ENCODE measurements around the gene TMEM125.
A peak's percentile ranks its signal among the peaks of the same experiment; 100 is the strongest.

The TMEM125 gene

GRCh38 chr1:43288058-43288784, 18.4 kb downstream of the TMEM125 start:
- 93% methylated on average over 7 of the region's 9 CpGs for whole genome bisulfite sequencing
- Histone ChIP-seq H3K4ac (ENCODE audit: low read depth in 1 of 2, low read length in 2 of 2) (no peak overlapping the region), H2AFZ (ENCODE audit: low read depth, low read length) (no peak overlapping the region), H3K14ac (ENCODE audit: low read length in 2 of 2) (no peak overlapping the region), H3K4me1 (ENCODE audit: control insufficient read depth, insufficient read depth, low read depth, low read length) (peaks cover 2% of the 10 kb centered on the region), H2BK120ac (ENCODE audit: low read depth, low read length) (no peak overlapping the region), H2BK15ac (ENCODE audit: low read depth, poor library complexity, severe bottlenecking) (no peak overlapping the region), H3K27me3 (ENCODE audit: control insufficient read depth in 1 of 2, insufficient read depth in 1 of 2, low read length in 2 of 2) (peaks cover 21 to 26% of the 10 kb centered on the region in 2 experiments), H3K9ac (ENCODE audit: low read length) (no peak overlapping the region), H3K4me2 (ENCODE audit: low read length, poor library complexity, severe bottlenecking) (no peak overlapping the region), H3K79me1 (replicated peaks; ENCODE audit: low read length, poor library complexity, severe bottlenecking) (no peaks in the 10 kb centered on the region), H3K9me3 (ENCODE audit: control insufficient read depth, low read length) (no peaks in the 10 kb centered on the region), H3K27ac (ENCODE audit: low read length, poor library complexity, severe bottlenecking) (no peak overlapping the region), H4K91ac (ENCODE audit: low read length) (no peak overlapping the region), H2BK12ac (ENCODE audit: low read length in 2 of 2) (no peak overlapping the region), H3K18ac (ENCODE audit: low read depth in 1 of 2, low read length in 2 of 2) (no peak overlapping the region), H3K36me3 (ENCODE audit: control insufficient read depth in 1 of 2, insufficient read depth in 2 of 2, low read depth in 1 of 2, low read length in 2 of 2) (no peaks in the 10 kb centered on the region), H2AK5ac (ENCODE audit: low read length, severe bottlenecking) (no peak overlapping the region), H4K8ac (ENCODE audit: low read length) (no peak overlapping the region), H3K23ac (ENCODE audit: low read length in 2 of 2) (no peak overlapping the region), H2BK5ac (ENCODE audit: low read depth, low read length, poor library complexity, severe bottlenecking) (no peak overlapping the region), H3K4me3 (ENCODE audit: insufficient read depth in 1 of 2, low read depth in 1 of 2, low read length in 2 of 2) (no peak overlapping the region)
- DNase-seq, result no peak

GRCh38 chr1:43288785-43289706, 19.3 kb downstream of the TMEM125 start:
- no peak overlapping the region for H4K91ac ChIP-seq (ENCODE audit: low read length)
- H3K4me1 ChIP-seq (ENCODE audit: control insufficient read depth, insufficient read depth, low read depth, low read length), result peaks cover 5% of the 10 kb centered on the region
- no peak overlapping the region for H3K23ac ChIP-seq (ENCODE audit: low read length in 2 of 2)
- no peak overlapping the region for H3K4ac ChIP-seq (ENCODE audit: low read depth in 1 of 2, low read length in 2 of 2)
- no peak overlapping the region for H4K8ac ChIP-seq (ENCODE audit: low read length)
- no peak overlapping the region for H3K27ac ChIP-seq (ENCODE audit: low read length, poor library complexity, severe bottlenecking)
- H2AK5ac ChIP-seq (ENCODE audit: low read length, severe bottlenecking), result no peak overlapping the region
- H3K79me1 ChIP-seq (replicated peaks; ENCODE audit: low read length, poor library complexity, severe bottlenecking), result no peaks in the 10 kb centered on the region
- H3K9ac ChIP-seq (ENCODE audit: low read length), result no peak overlapping the region
- DNase-seq, result no peak
- peaks cover 21 to 23% of the 10 kb centered on the region in 2 experiments for H3K27me3 ChIP-seq (ENCODE audit: control insufficient read depth in 1 of 2, insufficient read depth in 1 of 2, low read length in 2 of 2)
- no peak overlapping the region for H3K4me2 ChIP-seq (ENCODE audit: low read length, poor library complexity, severe bottlenecking)
- H2BK12ac ChIP-seq (ENCODE audit: low read length in 2 of 2), result no peak overlapping the region
- WGBS, result 93% methylated on average over 12 of the region's 12 CpGs
- no peak overlapping the region for H3K4me3 ChIP-seq (ENCODE audit: insufficient read depth in 1 of 2, low read depth in 1 of 2, low read length in 2 of 2)
- no peak overlapping the region for H2BK15ac ChIP-seq (ENCODE audit: low read depth, poor library complexity, severe bottlenecking)
- H3K36me3 ChIP-seq (ENCODE audit: control insufficient read depth in 1 of 2, insufficient read depth in 2 of 2, low read depth in 1 of 2, low read length in 2 of 2), result no peaks in the 10 kb centered on the region
- no peaks in the 10 kb centered on the region for H3K9me3 ChIP-seq (ENCODE audit: control insufficient read depth, low read length)
- H2BK5ac ChIP-seq (ENCODE audit: low read depth, low read length, poor library complexity, severe bottlenecking), result no peak overlapping the region
- H2AFZ ChIP-seq (ENCODE audit: low read depth, low read length), result no peak overlapping the region
- no peak overlapping the region for H3K14ac ChIP-seq (ENCODE audit: low read length in 2 of 2)
- H3K18ac ChIP-seq (ENCODE audit: low read depth in 1 of 2, low read length in 2 of 2), result no peak overlapping the region
- no peak overlapping the region for H2BK120ac ChIP-seq (ENCODE audit: low read depth, low read length)

- no peak overlapping the region for H2BK15ac ChIP-seq (ENCODE audit: low read depth, poor library complexity, severe bottlenecking)
- no peaks in the 10 kb centered on the region for H3K79me1 ChIP-seq (replicated peaks; ENCODE audit: low read length, poor library complexity, severe bottlenecking)
- 84% methylated on average over 7 of the region's 7 CpGs for WGBS
- DNase-seq, result no peak
- H3K36me3 ChIP-seq (ENCODE audit: control insufficient read depth in 1 of 2, insufficient read depth in 2 of 2, low read depth in 1 of 2, low read length in 2 of 2), result no peaks in the 10 kb centered on the region
- H2AK5ac ChIP-seq (ENCODE audit: low read length, severe bottlenecking), result no peak overlapping the region
- no peaks in the 10 kb centered on the region for H3K9me3 ChIP-seq (ENCODE audit: control insufficient read depth, low read length)
- H3K18ac ChIP-seq (ENCODE audit: low read depth in 1 of 2, low read length in 2 of 2), result no peak overlapping the region
- H3K4ac ChIP-seq (ENCODE audit: low read depth in 1 of 2, low read length in 2 of 2), result no peak overlapping the region
- no peak overlapping the region for H3K27ac ChIP-seq (ENCODE audit: low read length, poor library complexity, severe bottlenecking)
- H3K9ac ChIP-seq (ENCODE audit: low read length), result no peak overlapping the region
- peaks cover 13% of the 10 kb centered on the region for H3K4me1 ChIP-seq (ENCODE audit: control insufficient read depth, insufficient read depth, low read depth, low read length)
- no peak overlapping the region for H3K4me2 ChIP-seq (ENCODE audit: low read length, poor library complexity, severe bottlenecking)
- no peak overlapping the region for H3K23ac ChIP-seq (ENCODE audit: low read length in 2 of 2)
- H2BK12ac ChIP-seq (ENCODE audit: low read length in 2 of 2), result no peak overlapping the region
- H3K27me3 ChIP-seq (ENCODE audit: control insufficient read depth in 1 of 2, insufficient read depth in 1 of 2, low read length in 2 of 2), result peaks cover 11 to 12% of the 10 kb centered on the region in 2 experiments
- no peak overlapping the region for H4K91ac ChIP-seq (ENCODE audit: low read length)
- no peak overlapping the region for H3K14ac ChIP-seq (ENCODE audit: low read length in 2 of 2)
- H2AFZ ChIP-seq (ENCODE audit: low read depth, low read length), result no peak overlapping the region
- no peak overlapping the region for H2BK5ac ChIP-seq (ENCODE audit: low read depth, low read length, poor library complexity, severe bottlenecking)
- no peak overlapping the region for H3K4me3 ChIP-seq (ENCODE audit: insufficient read depth in 1 of 2, low read depth in 1 of 2, low read length in 2 of 2)
- no peak overlapping the region for H2BK120ac ChIP-seq (ENCODE audit: low read depth, low read length)
- no peak overlapping the region for H4K8ac ChIP-seq (ENCODE audit: low read length)
These were observed 22.4 kb downstream of the TMEM125 start for GRCh38 chr1:43292216-43292615.

- H4K8ac ChIP-seq (ENCODE audit: low read length), result no peak overlapping the region
- peak overlapping the region; percentile 61 for H2AK5ac ChIP-seq (ENCODE audit: low read length, severe bottlenecking)
- peaks cover 7 to 8% of the 10 kb centered on the region in 2 experiments for H3K27me3 ChIP-seq (ENCODE audit: control insufficient read depth in 1 of 2, insufficient read depth in 1 of 2, low read length in 2 of 2)
- H2BK15ac ChIP-seq (ENCODE audit: low read depth, poor library complexity, severe bottlenecking), result no peak overlapping the region
- H2BK5ac ChIP-seq (ENCODE audit: low read depth, low read length, poor library complexity, severe bottlenecking), result no peak overlapping the region
- no peak overlapping the region for H3K9ac ChIP-seq (ENCODE audit: low read length)
- no peak overlapping the region for H3K4me2 ChIP-seq (ENCODE audit: low read length, poor library complexity, severe bottlenecking)
- H3K23ac ChIP-seq (ENCODE audit: low read length in 2 of 2), result no peak overlapping the region
- DNase-seq, result no peak
- H3K79me1 ChIP-seq (replicated peaks; ENCODE audit: low read length, poor library complexity, severe bottlenecking), result no peaks in the 10 kb centered on the region
- no peaks in the 10 kb centered on the region for H3K9me3 ChIP-seq (ENCODE audit: control insufficient read depth, low read length)
- H2BK12ac ChIP-seq (ENCODE audit: low read length in 2 of 2), result no peak overlapping the region
- no peak overlapping the region for H3K4ac ChIP-seq (ENCODE audit: low read depth in 1 of 2, low read length in 2 of 2)
- no peak overlapping the region for H3K27ac ChIP-seq (ENCODE audit: low read length, poor library complexity, severe bottlenecking)
- H3K4me3 ChIP-seq (ENCODE audit: insufficient read depth in 1 of 2, low read depth in 1 of 2, low read length in 2 of 2), result no peak overlapping the region
- no peak overlapping the region for H3K14ac ChIP-seq (ENCODE audit: low read length in 2 of 2)
- H2BK120ac ChIP-seq (ENCODE audit: low read depth, low read length), result no peak overlapping the region
- H2AFZ ChIP-seq (ENCODE audit: low read depth, low read length), result no peak overlapping the region
- H3K4me1 ChIP-seq (ENCODE audit: control insufficient read depth, insufficient read depth, low read depth, low read length), result peaks cover 14% of the 10 kb centered on the region
- no peaks in the 10 kb centered on the region for H3K36me3 ChIP-seq (ENCODE audit: control insufficient read depth in 1 of 2, insufficient read depth in 2 of 2, low read depth in 1 of 2, low read length in 2 of 2)
- H3K18ac ChIP-seq (ENCODE audit: low read depth in 1 of 2, low read length in 2 of 2), result no peak overlapping the region
- H4K91ac ChIP-seq (ENCODE audit: low read length), result no peak overlapping the region
- 90% methylated on average over 5 of the region's 5 CpGs for WGBS
These were observed 22.9 kb downstream of the TMEM125 start for GRCh38 chr1:43292679-43293078.
